Lower leg skin (tissue), 3 donors: ENCODE data around the gene PIP5K1C.

Experiments
- CTCF ChIP-seq, 3 donors: fragments of 450-650 bp; IDR thresholded peaks; one replicate each; pipeline ENCODE4 v1.5.1; 2016; ENCODE audit warnings: antibody characterized with exemption in 3 of 3, mild to moderate bottlenecking in 3 of 3, moderate library complexity in 2 of 3
- POLR2A ChIP-seq, 2 donors: fragments of 450-650 bp; IDR thresholded peaks; one replicate each; pipeline ENCODE4 v1.6.1; 2016 to 2017; ENCODE audit warnings: antibody characterized with exemption in 2 of 2, mild to moderate bottlenecking in 1 of 2, moderate library complexity in 1 of 2

- TF ChIP-seq CTCF (IDR thresholded peaks at IDR 0.05), result no peak
- no peak for TF ChIP-seq POLR2A (IDR thresholded peaks at IDR 0.05)
Measured at GRCh38 chr19:3606690-3607289, 93.5 kb downstream of the PIP5K1C start, which contains the start of gene TBXA2R.
